OCI-LY3 (cell line): ENCODE measurements around the gene EPHA3.
A peak's percentile ranks its signal among the peaks of the same experiment; 100 is the strongest.

Experiments used
- H2AFZ ChIP-seq: fragments of 200-600, 300-600 bp; shearing (Covaris generic); 2 replicates; pipeline ENCODE4 v1.6.0; 2014; ENCODE audit warnings: antibody characterized with exemption, low read depth, low read length
- H3K27ac ChIP-seq: fragments of 200-600, 300-600 bp; sonication (generic); 2 replicates; pipeline ENCODE4 v1.5.1; 2014; ENCODE audit warnings: mild to moderate bottlenecking, low read length, moderate library complexity, mixed read lengths
- H3K27me3 ChIP-seq: fragments of 200-600, 300-600 bp; sonication (generic); 2 replicates; pipeline ENCODE4 v1.6.1; 2014; ENCODE audit warnings: low read depth, low read length, mixed read lengths
- H3K36me3 ChIP-seq: fragments of 200-600, 300-600 bp; sonication (generic); replicated peaks from 2 replicates; pipeline ENCODE3; 2014; ENCODE audit warnings: low read depth, low read length, mixed read lengths
- H3K4me1 ChIP-seq: fragments of 300-600, 200-600 bp; sonication (generic); 2 replicates; pipeline ENCODE4 v1.6.1; 2014; ENCODE audit warnings: low read length, mixed read lengths
- H3K4me2 ChIP-seq: fragments of 200-600, 300-600 bp; sonication (generic); 2 replicates; pipeline ENCODE4 v1.6.1; 2014; ENCODE audit warnings: low read length, mixed read lengths
- H3K4me3 ChIP-seq: fragments of 300-600, 200-600 bp; sonication (generic); 2 replicates; pipeline ENCODE4 v1.5.1; 2014; ENCODE audit warnings: antibody characterized with exemption, mild to moderate bottlenecking, low read length, moderate library complexity
- H3K79me2 ChIP-seq: fragments of 300-600, 200-600 bp; shearing (Covaris generic); 2 replicates; pipeline ENCODE4 v1.6.1; 2014; ENCODE audit warnings: mild to moderate bottlenecking, low read length, mixed read lengths
- H3K9ac ChIP-seq: fragments of 300-600, 200-600 bp; shearing (Covaris generic); 2 replicates; pipeline ENCODE4 v1.6.0; 2014; ENCODE audit warnings: mild to moderate bottlenecking, low read length, moderate library complexity
- H3K9me3 ChIP-seq: fragments of 200-600, 300-600 bp; shearing (Covaris generic); 2 replicates; pipeline ENCODE4 v1.6.1; 2014; ENCODE audit warnings: low read length, mixed read lengths; ENCODE audit not compliant: insufficient read depth
- H4K20me1 ChIP-seq: fragments of 200-600, 300-600 bp; sonication (generic); 2 replicates; pipeline ENCODE4 v1.6.1; 2016; ENCODE audit warnings: low read length, mixed read lengths; ENCODE audit not compliant: insufficient read depth
- CTCF ChIP-seq: fragments of 200-600, 300-600 bp; sonication (generic); IDR thresholded peaks from 2 replicates; pipeline ENCODE4 v1.5.1; 2014; ENCODE audit warnings: antibody characterized with exemption, low read length, low read depth
- EZH2phosphoT487 ChIP-seq: fragments of 200-600 bp; shearing (Covaris generic); IDR thresholded peaks from 2 replicates; pipeline ENCODE4 v1.6.1; 2018; ENCODE audit warnings: antibody characterized with exemption, mixed run types, low read depth

The EPHA3 gene

GRCh38 chr3:89270201-89270600 lies 162.8 kb downstream of the EPHA3 start:
- TF ChIP-seq CTCF (no peak), EZH2phosphoT487 (no peak)
- no peaks in the 10 kb centered on the region for H3K36me3 ChIP-seq
- no peaks in the 10 kb centered on the region for H3K79me2 ChIP-seq
- H3K4me3 ChIP-seq = no peak overlapping the region
- no peak overlapping the region for H2AFZ ChIP-seq
- H3K4me1 ChIP-seq = no peaks in the 10 kb centered on the region
- no peaks in the 10 kb centered on the region for H3K9me3 ChIP-seq
- H3K27ac ChIP-seq = no peak overlapping the region
- H4K20me1 ChIP-seq = no peaks in the 10 kb centered on the region
- H3K27me3 ChIP-seq = no peaks in the 10 kb centered on the region
- H3K4me2 ChIP-seq = no peak overlapping the region
- H3K9ac ChIP-seq = no peak overlapping the region

- H3K9me3 ChIP-seq = no peaks in the 10 kb centered on the region
- no peak overlapping the region for H3K9ac ChIP-seq
- no peaks in the 10 kb centered on the region for H3K36me3 ChIP-seq
- H3K4me2 ChIP-seq = no peak overlapping the region
- H3K4me3 ChIP-seq = no peak overlapping the region
- H3K27ac ChIP-seq = no peak overlapping the region
- H2AFZ ChIP-seq = 0 out of 2 replicates have a peak overlapping the region, but pooled peaks have one; percentile 42
- no peaks in the 10 kb centered on the region for H4K20me1 ChIP-seq
- H3K4me1 ChIP-seq = no peaks in the 10 kb centered on the region
- H3K27me3 ChIP-seq = no peaks in the 10 kb centered on the region
- no peak for TF ChIP-seq EZH2phosphoT487
- no peak for TF ChIP-seq CTCF
- H3K79me2 ChIP-seq = no peaks in the 10 kb centered on the region
Observed at GRCh38 chr3:89275001-89275400, 167.6 kb downstream of the EPHA3 start.

GRCh38 chr3:89276116-89276515 lies 168.7 kb downstream of the EPHA3 start:
- Histone ChIP-seq H3K9ac (no peak overlapping the region), H4K20me1 (no peaks in the 10 kb centered on the region), H2AFZ (no peak overlapping the region), H3K9me3 (no peaks in the 10 kb centered on the region), H3K36me3 (no peaks in the 10 kb centered on the region), H3K4me1 (no peaks in the 10 kb centered on the region), H3K4me3 (no peak overlapping the region), H3K79me2 (no peaks in the 10 kb centered on the region), H3K27me3 (no peaks in the 10 kb centered on the region), H3K27ac (no peak overlapping the region), H3K4me2 (no peak overlapping the region)
- no peak for TF ChIP-seq CTCF

GRCh38 chr3:89278302-89279025 lies 171.0 kb downstream of the EPHA3 start:
- no peak for TF ChIP-seq EZH2phosphoT487
- no peak for TF ChIP-seq CTCF
- Histone ChIP-seq H3K9me3 (no peaks in the 10 kb centered on the region), H3K79me2 (no peaks in the 10 kb centered on the region), H3K4me2 (no peak overlapping the region), H3K9ac (no peak overlapping the region), H2AFZ (no peak overlapping the region), H3K27me3 (no peaks in the 10 kb centered on the region), H3K4me1 (no peaks in the 10 kb centered on the region), H3K27ac (no peak overlapping the region), H4K20me1 (no peaks in the 10 kb centered on the region), H3K36me3 (no peaks in the 10 kb centered on the region), H3K4me3 (no peak overlapping the region)
